HG03175 (cell line): ENCODE measurements around the gene PDE10A.
"Not testable (repeated sequence)": the region's sequence is repeated elsewhere in the genome, so short reads cannot be mapped to it uniquely, and the experiment has no call there.

ENCODE experiments used
- ATAC-seq: cut with Tn5 transposase; IDR thresholded peaks from one replicate; pipeline ENCODE4 v1.9.1; 2021; ENCODE audit warnings: mild to moderate bottlenecking, moderate library complexity; ENCODE audit not compliant: unreplicated experiment

PDE10A gene

DNA sequence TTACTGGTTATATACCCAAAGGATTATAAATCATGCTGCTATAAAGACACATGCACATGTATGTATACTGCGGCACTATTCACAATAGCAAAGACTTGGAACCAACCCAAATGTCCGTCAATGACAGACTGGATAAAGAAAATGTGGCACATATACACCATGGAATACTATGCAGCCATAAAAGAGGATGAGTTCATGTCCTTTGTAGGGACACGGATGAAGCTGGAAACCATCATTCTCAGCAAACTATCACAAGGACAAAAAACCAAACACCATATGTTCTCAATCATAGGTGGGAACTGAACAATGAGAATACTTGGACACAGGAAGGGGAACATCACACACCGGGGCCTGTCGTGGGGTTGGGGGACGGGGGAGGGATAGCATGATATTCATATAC is 104.9 kb downstream of the PDE10A start:
- ATAC-seq = not testable (repeated sequence)

DNA sequence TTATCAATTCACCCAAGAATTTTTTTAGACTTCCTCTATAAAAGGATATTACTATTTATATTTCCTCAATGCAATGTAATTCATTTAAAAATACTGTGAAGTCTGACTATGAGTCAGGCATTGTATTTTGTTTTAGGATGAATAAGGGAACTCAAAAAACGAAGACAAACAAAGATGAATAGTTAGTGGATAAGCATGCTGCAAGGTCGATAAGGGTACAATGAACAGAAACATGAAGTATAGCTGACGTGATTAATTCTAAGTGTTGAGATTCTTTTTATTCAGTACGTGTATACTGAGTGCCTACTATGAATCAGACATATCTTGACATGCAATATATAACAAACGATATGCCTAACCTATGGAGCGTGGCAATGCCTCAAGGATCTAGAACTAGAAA is 105.4 kb downstream of the PDE10A start:
- no peak for ATAC-seq

DNA sequence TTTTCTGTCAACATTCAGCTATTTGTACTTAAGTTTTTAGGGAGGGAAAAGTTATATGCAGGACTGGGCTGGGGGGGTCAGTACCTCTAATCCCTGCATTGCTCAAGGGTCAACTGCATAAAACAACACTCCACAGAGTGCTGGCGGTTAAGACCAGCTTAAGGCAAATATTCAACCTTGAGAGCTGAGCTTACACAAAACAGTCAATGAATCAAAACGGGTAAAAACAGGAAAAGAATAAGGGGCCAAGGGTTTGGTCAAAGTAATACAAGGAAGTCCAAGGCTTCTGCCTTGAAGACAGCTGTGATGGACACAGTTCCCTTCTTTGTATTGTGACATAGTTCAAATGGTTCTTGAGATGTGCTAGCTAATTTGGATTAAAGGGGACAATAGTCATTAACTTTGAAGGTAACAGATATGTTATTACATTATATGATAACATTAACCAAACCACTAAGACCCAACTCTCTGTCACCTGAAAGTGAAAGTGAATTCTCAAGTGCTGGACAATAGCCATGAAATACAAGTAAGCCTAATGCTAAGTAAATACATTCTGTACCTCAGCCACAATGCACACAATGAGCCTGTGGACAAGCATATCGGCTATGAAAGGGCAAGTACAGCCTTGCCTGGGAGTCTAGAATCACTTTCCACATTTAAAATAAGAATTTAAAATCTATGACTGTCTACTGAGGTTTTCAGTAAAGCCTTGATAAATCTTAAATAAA is 106.8 kb downstream of the PDE10A start:
- ATAC-seq = peak; percentile 56

DNA sequence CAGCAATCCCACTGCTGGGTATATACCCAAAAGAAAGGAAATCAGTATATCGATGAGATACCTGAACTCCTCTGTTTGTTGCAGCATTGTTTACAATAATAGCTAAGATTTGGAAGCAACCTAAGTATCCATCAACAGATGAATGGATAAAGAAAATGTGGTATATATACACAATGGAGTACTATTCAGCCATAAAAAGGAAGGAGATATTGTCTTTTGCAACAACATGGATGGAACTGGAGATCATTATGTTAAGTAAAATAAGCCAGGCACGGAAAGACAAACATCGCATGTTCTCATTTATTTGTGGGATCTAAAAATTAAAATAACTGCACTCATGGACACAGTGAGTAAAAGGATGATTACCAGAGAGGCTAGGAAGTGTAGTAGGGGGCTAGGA is 108.4 kb downstream of the PDE10A start:
- not testable (repeated sequence) for ATAC-seq

DNA sequence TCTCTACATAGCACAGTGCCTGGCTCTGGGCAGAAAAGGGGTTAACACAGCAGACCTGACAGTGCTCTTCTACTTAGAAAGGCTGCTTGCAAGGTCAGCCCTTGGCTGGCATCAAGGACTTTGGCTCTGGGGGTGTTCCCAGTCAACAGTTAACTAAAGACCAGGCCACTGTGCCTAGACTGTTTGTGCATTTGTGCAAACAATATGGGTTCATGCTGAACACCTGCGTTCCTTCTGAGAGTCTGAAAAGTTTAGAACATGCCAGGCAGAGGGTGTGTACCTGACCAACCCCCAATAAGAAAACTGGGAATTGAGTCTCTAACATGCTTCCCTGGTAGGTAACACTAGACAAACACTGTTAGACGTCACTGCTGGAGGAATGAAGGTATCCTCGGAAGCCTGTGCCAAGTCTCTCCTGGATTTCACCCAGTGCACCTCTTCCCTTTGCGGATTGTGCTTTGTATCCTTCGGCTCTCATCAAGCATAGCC is 110.7 kb downstream of the PDE10A start:
- ATAC-seq = no peak

DNA sequence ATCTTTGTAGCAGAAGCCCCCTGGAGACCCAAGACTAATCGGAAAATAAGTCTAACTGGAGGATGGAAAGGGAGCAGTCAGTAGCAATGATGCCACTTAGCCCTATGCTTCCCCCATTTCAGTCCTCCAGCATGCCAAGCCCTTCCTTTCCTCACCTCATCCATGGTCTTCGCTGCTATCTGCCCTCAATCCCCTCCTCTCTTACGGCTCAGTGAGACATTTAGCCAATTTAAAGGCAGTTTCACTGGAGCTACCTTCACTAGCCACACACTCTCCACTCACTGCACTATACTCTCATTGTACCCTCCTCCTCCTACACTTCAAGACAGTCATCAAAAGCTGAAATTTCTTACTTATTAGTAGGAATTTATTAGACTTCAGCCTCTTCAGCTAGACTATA is 111.2 kb downstream of the PDE10A start:
- ATAC-seq = no peak

DNA sequence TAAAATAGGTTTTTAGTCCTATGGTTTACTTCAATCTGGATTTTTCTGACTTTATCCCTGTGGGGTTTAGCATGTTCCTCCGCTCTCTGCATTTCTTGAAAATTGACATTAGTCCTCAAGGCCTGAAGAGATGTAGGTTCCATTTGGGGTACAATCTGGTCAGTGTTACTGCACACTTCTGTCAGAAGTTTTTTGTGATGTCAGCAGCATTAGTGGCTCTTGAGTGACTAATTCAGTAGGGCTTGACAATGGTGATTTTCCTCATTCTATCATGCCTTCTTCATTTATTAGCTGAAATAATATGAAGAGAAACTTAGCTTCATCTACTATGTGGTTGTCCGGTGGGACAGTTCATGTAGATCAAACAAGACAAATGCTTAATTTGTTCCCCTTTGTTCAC is 114.6 kb downstream of the PDE10A start:
- no peak for ATAC-seq

DNA sequence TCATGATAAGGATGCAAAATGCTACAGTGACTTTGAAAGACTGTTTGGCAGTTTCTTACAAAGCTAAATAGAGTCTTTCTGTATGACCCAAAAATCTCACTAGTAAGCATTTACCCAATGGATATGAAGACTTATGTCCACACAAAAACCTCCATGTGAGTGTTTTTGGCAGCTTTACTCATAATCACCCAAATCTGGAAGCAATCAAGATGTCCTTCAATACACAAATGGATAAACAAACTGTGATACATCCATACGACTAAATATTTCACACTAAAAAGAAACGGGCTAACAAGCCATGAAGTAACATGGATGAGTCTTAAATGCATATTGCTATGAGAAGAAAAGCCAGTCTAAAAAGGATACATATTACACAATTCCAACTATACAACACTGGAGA is 117.2 kb downstream of the PDE10A start:
- ATAC-seq = no peak

DNA sequence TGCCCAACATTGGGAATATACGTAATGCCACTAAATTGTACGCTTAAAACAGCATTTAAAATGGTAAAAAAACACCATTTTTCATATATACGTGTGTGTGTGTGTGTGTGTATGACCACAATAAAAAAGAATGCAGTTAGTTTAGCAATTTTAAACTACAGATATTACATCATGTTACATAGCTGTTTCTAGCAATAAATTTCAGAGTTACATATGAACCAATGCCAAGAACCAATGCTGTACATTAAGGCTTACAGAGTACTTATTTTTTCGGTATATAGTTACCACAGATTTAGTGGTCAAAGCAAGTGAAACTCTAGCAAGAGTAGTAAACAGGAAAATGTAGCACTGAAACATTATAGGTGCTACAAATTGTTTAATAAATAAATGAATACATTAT is 119.3 kb downstream of the PDE10A start:
- ATAC-seq = no peak

DNA sequence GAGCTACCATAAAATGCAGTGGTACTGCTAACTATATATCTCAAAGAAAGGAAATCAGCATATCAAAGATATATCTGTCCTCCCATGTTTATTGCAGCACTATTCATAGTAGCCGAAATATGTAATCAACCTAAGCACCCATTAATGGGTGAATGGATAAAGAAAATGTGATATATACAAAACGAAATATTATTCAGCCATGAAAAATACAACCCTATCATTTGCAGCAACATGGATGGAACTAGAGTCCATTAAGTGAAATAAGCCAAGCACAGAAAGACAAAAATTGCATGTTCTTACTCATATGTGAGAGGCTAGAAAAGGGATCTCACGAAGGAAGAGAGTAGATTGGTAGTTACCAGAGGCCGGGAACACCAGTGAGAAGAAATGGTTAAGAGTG is 126.1 kb downstream of the PDE10A start:
- ATAC-seq = no peak

DNA sequence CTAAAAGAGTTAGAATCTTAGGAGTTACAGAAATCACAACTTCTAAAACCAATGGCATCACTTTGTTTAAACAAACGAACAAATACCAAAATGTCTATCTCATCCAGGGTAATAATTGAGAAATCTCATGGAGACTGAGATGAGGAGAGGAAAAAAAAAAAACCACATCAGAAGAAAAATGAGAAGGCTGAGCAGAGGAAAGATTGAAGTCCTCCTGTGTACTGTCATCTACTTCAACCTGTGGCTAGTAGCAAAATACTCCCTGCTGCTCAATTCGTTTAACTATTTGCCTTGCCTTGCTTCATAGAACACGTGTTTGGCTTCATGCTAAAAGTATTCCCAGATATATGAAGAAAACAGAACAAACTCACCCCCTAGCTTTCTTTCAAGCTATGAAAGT is 143.7 kb downstream of the PDE10A start:
- no peak for ATAC-seq

DNA sequence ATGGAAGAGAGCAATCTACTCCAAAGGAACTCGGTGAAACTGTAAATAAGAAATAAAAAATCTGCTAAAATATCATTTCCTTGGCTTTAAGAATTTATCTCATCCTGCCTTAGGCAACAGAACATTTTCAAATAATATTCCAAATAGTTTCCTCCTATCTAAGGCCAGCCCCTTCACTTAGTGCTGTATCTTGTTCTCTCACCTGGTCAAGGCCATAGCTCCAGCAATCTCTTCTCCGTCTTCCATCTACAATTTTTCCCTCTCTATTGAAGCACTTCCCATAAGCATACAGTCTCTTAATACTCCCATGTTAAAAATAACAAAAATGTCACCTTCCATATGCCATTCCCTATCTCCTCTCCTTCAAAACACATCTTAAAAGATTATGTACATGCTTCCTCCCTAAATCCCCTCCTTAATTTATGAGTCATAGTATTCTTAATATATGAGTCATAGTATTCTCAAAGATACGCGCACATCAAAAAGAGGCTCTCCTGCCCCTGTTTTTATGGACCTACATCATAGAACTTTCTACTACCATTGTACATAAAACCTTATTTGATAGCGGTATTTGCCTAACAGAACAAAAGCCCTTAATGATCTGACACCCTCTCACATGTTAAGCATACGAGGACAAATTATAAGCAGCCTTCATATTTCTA is 146.9 kb downstream of the PDE10A start:
- ATAC-seq = no peak

DNA sequence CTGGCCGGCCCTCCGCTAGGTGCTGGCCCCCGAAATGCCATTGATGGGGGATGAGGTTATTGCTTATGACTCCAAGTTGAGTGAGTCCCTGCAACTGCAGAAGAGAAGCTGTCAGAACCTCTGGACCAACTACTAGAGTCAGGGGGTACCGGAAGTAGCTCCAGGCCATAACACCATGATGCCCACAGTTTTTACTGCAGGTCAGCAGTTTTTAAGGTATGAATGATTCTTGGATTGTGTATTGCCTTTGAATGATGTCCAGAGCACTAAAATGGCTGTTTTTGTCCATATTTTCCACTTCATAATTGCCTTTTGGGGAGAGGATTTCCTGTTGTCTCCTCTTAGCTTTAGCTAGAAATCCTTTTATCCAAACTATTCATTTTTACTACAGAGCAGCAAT is 148.4 kb downstream of the PDE10A start:
- no peak for ATAC-seq

DNA sequence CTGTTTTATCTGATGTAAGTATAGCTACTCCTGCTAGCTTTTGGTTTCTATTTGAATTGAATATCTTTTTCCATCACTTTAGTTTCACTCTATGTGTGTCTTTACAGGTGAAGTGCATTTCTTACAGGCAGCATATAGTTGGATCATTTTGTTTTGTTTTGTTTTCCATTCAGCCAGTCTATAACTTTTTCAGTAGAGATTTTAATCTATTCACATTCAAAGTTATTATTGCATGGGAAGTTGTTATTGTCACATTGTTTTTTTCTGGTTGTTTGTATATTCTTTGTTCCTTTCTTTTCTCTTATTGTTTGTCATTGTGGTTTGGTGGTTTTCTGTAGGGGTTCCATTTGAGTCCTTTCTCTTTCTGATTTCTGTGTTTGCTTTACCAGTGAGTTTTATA is 151.2 kb downstream of the PDE10A start:
- ATAC-seq = peak; percentile 92

DNA sequence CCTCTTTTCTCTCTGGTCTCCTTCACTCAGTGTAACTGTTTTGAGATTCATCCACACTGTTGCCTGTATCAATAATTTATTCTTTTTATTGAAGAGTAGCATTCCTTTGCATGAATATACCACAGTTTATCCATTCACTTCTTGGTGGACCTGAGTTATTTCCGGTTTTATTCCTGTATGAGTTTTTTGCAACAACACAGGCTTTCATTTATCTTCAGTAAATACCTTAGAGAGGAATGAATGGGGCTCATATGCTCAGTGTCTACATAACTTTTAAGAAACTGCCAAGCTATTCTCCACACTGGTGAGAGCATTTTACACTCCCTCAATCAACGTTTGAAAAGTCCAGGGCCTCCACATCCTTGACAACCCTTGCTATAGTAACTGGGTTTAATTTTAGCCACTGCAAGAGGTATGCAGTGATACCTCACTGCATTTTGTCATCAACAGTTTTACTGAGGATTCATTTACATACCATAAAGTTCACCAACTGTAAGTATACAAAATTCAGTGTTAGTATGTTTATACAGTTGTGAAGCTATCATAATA is 154.6 kb downstream of the PDE10A start:
- no peak for ATAC-seq

DNA sequence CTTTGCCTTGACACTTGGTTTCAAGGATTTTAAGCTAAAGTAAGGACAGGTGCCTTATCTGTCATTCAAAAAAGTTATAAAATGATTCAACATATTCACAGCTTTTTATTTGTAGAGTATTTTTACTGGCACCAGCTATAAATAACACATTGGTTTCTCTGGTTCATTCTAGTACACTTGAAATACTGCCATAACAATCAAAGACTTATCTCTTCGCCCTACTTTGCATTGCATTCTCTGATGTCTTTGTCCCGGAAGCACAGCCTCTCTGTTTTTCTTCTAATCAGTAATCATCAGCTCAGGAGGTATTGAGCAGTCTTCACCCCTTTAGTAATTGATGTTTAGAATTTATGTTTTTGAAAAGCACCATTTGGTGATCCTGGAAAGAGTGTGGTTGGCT is 156.4 kb downstream of the PDE10A start:
- ATAC-seq = no peak

DNA sequence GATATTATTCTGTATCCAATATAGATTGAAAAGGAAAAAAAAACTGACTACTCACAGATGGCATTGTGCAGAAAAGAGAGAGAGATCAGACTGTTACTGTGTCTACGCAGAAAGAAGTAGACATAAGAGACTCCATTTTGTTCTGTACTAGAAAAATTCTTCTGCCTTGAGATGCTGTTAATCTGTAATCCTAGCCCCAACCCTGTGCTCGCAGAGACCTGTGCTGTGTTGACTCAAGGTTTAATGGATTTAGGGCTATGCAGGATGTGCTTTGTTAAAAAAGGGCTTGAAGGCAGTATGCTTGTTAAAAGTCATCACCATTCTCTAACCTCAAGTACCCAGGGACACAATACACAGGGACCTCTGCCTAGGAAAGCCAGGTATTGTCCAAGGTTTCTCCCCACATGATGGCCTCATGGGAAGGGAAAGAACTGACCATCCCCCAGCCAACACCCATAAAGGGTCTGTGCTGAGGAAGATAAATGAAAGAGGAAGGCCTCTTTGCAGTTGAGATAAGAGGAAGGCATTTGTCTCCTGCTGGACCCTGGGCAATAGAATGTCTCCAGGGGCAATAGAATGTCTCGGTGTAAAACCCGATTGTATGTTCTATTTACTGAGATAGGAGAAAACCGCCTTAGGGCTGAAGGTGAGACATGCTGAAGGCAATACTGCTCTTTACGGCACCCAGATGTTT is 162.7 kb downstream of the PDE10A start:
- not testable (repeated sequence) for ATAC-seq

DNA sequence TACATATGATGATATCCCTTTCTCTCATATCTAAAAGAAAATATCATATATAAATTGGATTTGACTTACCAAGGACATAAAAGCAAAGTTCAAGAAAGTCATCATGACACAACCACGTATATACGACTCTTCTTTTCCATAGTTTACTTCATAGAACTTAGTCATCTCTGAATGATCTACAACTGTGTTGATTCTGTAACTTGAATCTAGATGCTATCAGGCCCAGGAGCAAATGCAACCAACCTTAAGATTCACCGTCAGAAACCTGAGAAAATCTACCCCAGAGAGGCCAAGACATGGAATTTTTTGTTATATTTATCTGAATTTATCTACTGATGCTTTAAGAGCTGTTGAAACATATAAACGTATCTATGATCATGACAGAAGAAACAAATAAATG is 165.6 kb downstream of the PDE10A start:
- no peak for ATAC-seq

DNA sequence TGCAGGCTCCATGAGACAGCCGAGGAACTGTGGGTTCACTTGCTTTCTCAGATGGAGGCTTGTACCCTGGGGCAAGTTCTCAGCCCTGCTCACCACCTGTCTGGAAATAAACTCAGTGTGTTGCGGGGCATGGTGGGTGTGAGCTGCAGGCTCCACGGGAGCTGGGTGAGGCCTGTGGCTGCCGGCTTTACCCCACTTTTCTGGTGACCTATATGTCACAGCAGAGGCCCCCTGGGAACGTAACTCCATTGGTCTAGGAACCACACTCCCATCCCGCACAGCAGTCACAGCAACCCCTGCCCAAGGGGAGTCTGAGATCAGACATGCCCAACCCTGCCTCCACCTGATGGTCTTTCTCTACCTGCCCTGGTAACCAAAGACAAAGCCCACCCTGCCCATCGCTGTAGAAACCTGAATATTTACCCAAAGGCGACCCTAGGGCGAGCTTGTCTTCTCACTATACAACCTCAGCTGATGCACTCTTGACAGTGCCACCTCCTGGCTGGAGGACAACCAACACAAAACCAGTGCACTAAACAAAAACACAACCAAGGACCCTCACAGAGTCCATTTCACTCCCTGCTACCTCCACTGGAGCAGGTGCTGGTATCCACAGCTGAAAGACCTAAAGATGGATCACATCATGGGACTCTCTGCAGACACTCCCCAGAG is 174.3 kb downstream of the PDE10A start:
- no peak for ATAC-seq

DNA sequence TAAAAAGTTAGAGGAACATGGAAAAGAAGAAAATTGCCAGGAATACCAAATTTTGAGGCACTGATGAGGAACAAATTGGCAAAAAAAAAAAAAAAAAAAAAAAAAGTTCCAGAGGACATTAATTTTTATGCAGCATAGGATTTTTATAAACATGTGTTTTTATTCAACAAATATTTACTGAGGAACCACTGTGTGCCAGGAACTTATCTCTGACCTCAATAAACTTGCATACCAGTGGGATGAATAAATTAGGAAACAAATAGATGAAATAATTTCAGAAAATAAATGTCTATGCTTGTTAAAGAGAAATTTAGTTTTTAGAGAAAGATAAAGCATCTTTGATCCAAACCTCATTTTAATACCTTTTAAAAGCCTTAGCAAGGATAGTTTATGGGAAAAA is 175.1 kb downstream of the PDE10A start:
- ATAC-seq = no peak

DNA sequence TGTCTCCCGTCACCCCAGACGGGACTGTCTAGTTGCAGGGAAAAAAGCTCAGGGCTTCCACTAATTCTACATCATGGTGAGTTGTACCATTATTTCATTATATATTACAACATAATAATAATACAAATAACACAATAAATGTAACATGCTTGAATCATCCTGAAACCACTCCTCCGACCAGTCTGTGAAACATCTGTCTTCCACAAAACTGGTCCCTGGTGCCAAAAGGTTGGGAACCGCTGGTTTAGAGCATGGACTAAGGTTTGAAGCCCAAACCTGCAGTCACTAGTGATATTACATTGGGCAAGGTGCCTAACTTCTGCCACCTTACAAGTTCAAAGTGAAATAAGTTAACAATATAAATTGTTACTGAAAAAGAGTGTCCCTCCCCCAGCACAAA is 175.7 kb downstream of the PDE10A start:
- ATAC-seq = no peak
